GM21381 (cell line): ENCODE data around the gene DSEL.

Source experiments
- ATAC-seq: cut with Tn5 transposase; IDR thresholded peaks from one replicate; pipeline ENCODE4 v1.9.1; 2021; ENCODE audit warnings: mild to moderate bottlenecking, moderate library complexity; ENCODE audit not compliant: unreplicated experiment

DSEL gene

DNA sequence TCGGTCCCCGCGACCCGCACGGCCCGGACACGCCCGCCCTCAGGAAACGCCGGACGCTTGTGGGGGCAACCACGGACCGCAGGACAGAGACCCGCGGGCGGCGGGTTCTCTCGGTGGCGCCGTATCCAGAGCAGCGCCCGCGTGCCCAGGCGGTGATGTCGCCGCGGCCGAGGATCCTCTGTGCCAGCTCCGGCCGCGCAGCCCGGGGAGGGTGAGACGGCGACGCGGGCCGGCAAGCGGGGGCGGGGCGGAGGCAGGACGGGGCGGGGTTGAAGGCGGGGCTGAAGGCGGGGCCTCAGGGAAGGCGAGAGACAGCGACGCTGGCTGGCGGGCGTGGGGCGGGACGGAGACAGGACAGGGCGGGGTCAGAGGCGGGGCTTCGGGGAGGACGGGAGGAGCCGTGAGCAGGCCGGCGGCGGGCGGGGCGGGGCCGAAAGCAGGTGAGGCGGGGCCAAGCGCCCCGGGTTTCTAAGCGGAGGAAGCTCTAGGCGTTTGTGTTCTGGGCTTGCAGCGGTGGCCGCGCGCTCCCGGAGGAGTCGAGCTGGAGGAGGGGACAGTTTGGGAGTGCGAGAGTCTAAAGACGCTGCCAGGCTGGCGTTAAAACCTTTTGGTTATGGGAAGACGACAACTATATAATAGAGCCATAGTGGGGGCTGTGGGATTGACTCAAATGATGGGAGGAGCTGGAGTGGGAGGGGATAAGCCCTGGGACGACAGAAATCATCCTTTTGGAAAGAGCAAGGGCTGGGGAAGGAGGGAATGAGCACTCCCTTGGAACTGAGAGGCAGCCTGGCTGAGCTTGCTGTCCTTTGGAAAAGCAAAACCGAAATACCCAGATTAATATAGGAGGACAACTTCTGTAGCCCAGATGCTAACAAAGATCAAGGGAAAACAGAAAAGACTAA is at the start of gene DSEL:
Gene DSEL, minus strand, starts transcription at position 182 of the 905 bp plus-strand sequence. CDS start 2,112 bp downstream, outside the sequence.
- peak; percentile 96 for ATAC-seq

DNA sequence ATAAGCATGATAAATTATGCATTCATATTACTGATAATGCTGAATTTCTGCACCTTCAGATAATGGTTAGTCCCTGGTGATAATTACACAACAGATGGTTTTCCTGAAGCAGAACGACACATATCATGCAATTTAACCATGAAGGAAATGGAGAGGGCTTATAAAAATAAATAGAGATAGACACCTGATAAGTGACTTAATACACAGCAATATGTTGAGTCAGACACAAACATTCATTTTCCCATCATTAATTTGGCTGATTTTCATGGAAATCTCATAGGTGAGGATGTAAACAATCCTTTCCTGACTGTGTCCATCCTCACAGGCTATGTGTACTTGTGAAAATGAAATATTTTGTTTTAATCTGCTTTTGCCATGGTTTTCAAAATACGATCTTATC is 36.9 kb upstream of the DSEL start:
- ATAC-seq: no peak

DNA sequence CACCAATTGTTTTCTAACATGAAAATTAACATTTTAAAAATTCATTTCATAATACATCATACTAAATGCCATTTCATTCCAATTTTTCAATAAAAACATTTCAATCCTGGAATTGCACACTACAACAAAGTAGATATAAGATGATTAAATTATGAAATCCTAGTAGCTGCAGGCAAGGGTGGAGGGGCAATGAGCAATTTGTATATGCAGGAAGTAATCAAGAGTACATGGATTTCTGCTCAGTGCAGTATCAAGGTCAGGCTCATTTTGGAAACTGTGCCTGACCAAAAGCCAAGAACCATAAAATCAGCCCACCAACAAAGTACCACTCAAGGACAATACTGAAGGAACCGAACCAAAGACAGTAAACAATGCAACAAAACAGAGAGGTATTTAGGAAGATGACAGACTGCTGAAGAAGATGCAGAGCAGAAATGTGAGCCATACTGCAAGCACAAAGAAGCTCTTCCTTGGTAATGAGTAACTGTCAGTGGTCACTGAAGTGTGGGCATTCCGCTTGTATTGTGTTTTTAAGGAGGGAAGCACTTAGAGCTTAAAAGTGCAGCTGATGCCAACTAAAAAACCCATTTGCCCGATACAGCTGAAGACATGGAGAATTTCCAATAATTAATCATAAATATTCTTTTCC is 34.5 kb upstream of the DSEL start:
- ATAC-seq: no peak

DNA sequence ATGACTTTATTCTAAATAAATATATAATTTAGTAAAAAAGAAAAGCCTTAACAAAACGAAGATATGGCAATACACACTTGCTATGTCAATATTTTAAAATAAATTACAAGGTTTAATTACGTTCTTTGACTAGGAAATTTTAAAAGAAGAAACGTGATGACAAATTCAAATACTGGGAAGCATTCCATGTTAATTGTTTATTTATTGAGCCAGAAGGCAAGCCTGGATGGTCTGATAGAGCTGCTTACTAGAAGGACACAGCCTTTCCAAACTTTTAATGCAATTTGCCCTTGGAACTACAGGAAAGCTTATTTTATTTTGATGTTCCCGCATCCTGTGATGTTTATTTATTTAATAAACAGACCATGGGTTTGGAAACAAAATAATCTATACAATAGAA is 33.4 kb upstream of the DSEL start:
- ATAC-seq: no peak

DNA sequence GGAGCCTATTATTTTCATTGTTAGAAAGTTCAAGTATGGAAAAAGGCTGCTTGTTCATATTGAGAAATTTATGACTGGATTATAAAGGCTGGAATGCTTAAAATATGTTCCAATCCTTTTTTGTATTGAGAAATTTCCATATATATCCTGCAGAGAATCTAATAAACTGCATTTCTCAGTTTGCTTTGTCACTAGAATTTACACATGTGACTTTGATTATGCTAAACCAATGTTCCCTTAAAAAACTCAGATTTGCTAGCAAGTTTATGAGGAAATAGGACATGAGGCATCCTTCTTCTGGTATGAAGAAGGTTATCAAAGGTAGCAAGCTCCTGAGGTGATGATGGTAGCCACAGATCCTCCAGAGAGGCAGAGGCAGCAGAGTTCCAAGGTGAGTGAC is 29.2 kb upstream of the DSEL start:
- no peak for ATAC-seq

DNA sequence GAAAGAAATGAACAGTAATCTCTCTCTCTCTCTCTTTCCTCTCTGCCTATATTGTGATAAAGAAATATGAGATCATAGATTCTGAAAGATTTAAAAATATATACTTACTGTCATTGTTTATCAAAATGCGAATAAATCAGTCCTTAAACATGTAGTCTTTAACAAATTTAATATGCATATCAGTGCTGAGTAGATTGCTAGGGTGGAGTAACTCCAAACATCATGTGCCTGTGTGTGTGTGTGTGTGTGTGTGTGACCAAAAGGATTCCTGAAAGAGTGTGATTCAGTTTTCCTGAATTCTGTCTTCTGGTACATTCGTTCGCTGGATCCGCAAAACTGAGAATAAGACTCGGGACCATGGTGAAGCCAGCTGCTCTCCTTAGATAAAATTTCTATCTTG is 24.0 kb upstream of the DSEL start:
- ATAC-seq: no peak

DNA sequence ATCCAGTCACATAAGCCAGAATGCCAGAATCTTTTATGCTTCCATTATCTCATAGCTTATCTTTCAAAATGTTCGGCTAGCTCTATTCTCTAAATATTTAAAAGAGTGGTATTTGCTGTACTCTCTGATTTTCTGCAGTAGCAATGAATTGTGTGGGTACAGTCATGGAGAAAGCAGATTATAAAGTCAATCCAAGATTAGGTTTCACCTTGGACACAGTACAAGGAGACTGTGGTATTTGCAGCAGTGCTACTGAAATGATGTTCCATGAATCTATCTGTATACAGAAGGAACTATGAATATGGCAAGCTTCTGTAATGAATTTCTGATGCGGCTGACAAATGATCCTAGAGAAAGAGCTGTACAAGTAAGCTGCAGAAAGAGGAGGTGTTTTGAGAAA is 15.4 kb upstream of the DSEL start:
- no peak for ATAC-seq

DNA sequence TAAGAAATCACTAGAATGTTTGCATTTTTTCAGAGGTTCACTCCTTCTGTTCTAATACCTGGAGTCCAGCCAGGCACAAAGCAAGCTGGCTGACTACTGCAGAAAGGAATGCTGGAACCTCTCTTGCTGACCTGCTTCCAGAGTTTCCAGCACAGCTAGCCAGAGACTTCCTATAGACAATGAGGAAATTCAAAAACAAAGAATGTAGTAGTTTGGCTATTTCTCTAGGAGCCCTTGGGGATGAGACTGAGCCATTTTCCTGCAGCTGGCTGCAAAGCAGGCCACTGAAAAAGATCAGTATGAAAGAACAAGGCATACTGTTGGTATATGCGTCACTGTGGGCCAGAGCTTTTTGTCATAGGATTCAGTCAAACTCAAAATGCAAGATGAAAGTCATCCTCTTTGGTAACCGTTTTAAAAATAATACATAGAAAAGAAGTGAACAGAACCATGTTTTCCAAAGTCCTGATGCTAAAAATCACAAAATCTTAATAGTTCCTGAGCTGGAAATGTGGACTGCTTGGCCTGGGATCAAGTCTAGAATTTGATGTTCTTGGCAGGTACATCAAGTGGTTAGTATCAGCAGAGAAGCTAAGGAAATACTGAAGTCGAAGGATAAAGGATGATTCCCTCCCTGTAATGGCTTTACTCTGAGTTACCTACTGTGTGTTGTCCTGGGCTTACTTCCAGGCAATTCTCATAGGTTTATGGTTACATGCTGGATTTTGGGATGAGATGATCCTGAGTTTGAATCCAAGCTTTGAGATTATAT is 9.0 kb upstream of the DSEL start:
- ATAC-seq: no peak

DNA sequence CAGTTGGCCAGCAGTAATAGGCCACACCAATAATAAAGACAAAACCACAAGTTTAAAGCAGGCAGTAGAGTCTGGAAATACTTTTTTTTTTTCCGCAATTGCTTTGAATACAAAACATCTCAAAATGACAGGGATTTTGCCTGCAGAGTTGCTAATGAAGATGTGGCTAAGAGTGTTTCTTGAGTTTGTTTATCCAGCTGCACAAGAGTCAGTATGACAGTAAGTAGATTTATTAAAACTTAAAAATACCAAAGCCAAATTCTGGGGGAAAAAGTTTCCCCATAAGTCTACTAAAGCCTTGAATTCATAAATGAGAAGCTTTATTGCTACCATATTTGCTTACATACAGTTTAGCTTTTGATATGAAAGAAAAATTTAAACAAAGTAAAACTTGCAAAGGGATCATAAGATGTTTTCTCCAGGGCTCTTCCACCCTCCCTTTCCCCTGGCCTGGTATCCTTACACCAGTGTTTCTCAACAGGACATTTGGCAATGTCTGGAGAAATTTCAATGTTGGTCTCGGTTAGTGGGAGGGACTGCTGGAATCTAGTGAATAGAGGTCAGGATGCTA is 3.9 kb upstream of the DSEL start:
- no peak for ATAC-seq

DNA sequence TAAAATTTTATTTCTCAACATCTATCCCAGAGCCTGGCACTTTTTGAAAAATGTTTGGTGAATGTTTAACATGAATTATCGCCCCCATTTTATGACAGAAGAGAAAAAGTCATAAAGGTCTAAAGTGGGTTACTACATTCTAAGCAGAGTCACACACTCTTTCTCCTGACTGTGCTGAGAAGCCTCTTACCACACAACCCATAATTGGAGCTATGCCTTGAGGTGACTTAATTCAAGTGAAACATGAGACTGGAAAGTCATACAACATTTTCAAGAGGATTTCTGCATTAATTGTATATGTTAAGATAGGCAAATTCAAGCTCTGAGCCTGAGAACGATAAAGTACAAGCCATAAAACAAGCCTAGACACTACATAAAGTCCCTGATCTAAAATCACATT is 3.1 kb upstream of the DSEL start:
- no peak for ATAC-seq

DNA sequence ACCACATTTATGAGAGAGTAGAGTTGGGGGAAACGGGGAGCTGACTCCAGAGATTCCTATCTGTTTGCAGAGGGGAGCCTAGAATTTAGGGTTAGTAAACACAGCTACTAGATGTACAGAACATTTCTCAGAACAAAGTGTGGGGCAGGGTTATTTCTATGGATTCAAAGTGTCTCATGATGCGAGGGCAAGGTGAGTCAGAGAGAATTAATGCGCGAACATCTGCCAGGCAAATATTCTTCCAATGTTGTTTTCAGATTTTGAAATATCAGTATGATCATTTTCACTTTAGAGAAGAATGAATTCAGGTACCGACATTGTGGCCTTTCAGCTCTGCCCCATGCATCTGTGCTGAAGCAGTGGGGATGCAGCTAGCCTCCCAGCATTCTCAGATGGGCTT is 2.0 kb upstream of the DSEL start:
- ATAC-seq: no peak

DNA sequence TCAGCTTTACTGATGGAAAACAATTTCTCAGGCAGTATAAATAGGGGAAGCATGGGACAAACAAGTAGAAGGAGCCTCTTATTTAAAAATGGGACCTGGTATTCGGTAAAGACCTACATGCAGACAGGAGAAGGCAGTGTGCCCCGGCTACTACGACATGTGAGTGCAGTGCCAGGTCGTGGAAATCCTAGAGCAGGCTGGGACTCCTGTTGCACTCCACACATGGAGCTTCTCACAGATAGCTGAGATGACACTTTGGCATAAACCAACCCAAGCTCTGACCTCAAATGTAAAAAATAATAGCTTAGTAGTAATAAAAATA is 885 bp upstream of the DSEL start:
- no peak for ATAC-seq

DNA sequence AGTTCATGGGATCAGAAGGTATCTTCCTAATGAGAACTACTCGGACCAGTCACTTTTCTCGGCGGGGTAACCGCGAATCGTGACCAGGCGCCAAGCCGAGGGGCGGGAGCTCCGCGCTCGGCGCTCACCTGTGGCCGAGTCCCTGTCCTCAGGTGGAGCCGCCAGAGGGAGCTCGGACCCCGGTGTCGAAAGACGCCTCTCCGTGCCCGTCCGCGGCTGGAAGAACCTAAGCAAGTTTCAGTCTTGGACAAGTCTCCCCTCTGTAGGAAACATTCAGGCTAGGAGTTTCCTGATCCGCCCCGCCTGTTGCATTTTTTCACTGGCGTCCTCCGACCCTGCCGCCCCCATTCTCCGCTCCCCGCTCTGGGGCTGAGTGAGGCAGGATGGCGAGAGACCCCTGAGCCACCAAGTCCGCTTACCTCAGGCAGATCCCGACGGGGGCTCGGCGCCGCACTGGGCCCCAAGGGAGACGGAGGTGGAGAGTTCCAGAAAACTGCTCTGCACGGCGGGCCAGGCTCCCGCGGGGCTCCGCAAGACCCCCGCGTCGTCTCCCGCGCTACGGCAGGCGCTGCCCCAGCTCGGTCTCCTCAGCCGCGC is 480 bp downstream of the DSEL start:
- peak; percentile 35 for ATAC-seq

DNA sequence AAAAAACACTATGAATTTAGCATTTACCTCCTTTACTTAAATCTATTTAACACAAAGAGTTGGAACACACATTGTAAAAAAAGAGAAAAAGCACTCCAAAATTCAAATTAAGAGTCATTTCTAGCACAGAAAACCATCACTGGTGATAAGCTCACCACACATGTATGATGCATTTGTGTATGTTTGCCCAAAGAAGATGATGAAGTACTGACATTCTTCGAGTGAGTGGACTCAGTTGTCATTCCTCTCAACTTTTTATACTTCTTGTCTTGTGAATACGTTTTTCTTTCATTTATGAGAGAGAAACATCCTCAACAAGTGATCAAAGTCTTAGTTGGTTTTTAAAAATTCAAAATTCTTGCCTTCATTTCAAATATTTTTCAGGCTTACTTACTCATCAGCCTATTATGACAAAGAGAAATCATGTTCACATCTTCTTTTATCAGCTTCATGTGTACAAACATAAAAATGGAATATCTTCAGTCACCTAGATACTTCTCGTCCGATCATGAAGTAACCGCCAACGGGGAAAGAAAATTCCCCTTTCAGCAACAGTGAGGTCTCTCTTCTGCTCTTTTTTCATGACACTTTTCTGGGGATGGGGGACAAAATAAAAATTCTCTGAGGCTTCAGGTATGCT is 1.5 kb downstream of the DSEL start:
- ATAC-seq: no peak

DNA sequence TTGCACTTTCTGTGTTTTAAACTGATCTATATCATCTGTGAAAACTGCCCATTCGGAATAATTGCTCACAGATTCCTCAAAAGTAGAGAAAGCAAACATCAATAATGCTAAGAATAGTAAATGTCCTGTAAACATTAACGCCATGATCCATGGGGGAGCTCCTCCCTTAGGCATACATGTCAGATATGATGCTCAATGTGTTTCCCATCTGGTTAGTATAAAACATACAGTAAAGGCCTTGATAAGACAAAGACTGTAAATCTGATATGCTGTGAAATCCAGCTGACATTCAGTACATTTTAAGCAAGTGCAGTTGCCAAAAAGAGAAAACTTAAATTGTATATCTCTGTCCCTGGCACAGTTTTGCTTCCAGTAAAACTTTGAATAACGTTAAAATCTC is 2.1 kb downstream of the DSEL start:
- no peak for ATAC-seq

DNA sequence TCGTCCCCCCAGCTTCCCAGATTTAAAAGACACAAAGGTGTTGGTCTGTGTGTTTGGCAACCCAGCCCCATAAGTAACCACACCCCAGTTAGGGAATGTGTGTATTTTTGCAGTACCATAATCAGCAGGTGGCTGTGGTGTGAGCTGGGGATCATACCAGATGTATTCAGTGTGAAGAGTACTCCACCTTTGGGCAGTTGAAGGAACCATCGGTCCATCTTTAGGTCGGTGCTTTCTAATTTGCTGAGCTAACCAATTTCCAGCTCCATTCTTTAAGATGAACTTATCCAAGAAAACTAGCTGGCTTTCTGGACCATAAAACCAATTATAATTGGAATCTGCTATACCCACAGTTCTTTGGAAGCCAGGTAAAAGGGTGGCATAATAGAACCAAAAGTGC is 3.2 kb downstream of the DSEL start:
- no peak for ATAC-seq

DNA sequence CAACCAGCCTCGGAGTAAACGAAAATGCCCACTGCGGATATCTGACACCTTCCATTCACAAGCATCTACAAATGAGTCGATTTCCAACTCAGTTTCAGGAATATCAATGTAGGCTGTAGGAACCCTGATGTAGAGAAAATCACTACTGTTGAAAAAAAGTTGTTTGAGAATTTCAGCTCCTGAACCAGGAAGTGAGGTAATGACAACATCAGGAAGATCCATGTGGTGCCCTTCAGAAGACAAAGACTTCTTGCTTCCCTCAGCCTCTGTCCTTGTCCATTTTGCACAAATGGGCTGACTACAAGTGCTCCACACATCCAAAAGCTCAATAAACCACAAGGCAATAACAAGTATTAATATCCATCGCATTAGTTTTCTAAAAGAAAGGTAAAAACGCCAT is 4.7 kb downstream of the DSEL start:
- no peak for ATAC-seq

DNA sequence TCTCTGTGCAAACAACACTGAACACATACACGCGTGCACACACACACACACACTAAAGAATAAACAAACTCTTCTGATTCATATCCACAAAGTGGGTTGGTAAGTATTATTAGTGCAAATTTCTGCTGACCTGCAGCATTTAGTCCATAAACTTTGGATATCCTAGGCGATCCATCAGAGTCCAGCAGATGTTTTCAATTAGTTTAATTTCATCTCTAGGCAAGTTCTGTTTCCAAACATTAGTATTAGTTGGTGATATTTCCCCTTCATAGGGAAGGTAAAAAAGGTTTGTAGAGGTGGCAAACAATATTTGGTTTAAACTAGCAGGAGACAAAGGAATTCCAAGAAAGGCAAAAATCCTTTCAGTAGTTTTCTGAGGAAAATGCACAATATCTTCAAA is 5.7 kb downstream of the DSEL start:
- ATAC-seq: no peak

DNA sequence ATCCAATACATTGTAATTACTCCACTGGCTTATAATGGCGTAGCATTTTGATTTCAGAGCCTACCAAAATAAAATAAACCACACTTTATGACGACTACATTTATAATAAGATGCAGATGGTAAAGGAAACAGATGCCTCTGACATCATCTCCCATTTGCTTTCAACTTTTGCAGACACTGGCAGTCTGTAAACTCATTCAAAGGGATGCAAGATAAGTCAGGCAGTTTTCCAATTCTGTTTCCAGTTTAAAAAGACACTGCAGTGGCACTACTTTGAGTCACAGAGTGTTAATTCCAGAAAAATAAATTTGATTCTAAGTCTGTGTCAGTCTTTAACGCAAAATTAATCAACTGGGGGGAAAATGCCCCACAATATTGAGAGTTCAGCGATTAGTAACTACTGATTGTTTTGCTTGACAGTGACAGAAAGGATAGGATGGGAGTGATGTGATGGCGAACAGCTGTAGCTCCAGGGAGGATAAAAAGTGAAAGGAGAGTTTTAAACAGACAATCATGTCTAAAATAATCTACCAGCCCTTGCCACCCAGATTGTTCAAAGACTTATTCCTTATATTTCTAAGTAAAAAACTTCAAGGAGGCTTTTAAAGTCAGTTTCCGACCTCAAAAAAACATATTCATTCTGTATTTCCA is 6.7 kb downstream of the DSEL start:
- no peak for ATAC-seq

DNA sequence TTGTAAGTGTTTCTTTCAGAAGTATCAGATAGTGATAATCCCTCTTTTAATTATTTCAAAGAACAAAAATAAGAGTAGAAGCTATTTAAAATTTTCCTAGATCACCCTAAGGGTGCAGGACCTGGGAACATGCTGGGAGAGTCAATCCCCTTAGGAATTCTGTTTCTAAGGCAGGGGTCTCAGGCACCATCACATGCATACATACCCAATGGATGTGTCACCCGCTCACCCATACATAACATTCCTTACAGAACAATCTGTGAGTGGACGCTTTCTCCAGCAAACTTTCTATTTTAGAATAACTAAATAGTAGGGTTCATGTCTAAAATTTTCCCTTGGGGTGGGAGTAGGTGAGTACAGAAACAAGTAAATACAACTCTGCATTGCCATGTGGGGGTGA is 8.4 kb downstream of the DSEL start:
- no peak for ATAC-seq
